Measurements from ENCODE around the gene C19orf44. TPM values are rescaled to one million over a fixed set of nuclear protein-coding genes. Genes with fewer than 3 reads are reported as not detected.
"Not testable (repeated sequence)": the region's sequence is repeated elsewhere in the genome, so short reads cannot be mapped to it uniquely, and the experiment has no call there.

Gene C19orf44
- 2.8 and 3.4 TPM in 2 replicates for polyA plus RNA-seq (2011; rRNA removed)
- polyA minus RNA-seq (2011; rRNA and poly(A)+ RNA removed) = 1.6 and 1.8 TPM in 2 replicates

GRCh38 chr19:16495982-16496612, at the start of gene C19orf44, which contains the start of gene CALR3:
Gene C19orf44, plus strand, starts transcription at chr19:16496394. Its CDS starts 4,399 bp downstream, at chr19:16500793.
Gene CALR3, minus strand, starts transcription at chr19:16496167. Its CDS starts 38 bp downstream, at chr19:16496129.
- POLR2A ChIA-PET = no interaction called here

GRCh38 chr19:16446724-16447368, 49.3 kb upstream of the C19orf44 start:
- DNase-seq (ENCODE audit: low read depth) = peak; percentile 38
- H3K27me3 ChIP-seq (ENCODE audit: control insufficient read depth, insufficient read depth, low read length) = no peaks in the 10 kb centered on the region
- no peak overlapping the region for H3K4me3 ChIP-seq (ENCODE audit: low read depth, low read length)
- TF ChIP-seq CTCF (IDR thresholded peaks at IDR 0.05; ENCODE audit: insufficient read depth, low read depth, low read length) = no peak
- ChIA-PET POLR2A (no interaction called here), CTCF (interaction anchor here (0.6 to 1.0 kb wide), 2 partner anchors 9 to 157 kb away, joined by 3 to 5 read pairs; no protein-coding TSS in a partner anchor)
- no peaks in the 10 kb centered on the region for H3K36me3 ChIP-seq (ENCODE audit: control insufficient read depth, insufficient read depth, low read length)

More at GRCh38 chr19:16495982-16496612, at the start of gene C19orf44, which contains the start of gene CALR3:
- Histone ChIP-seq H3K4me3 (ENCODE audit: low read depth, low read length) (peak within 1 kb of the TSS; percentile 72), H3K36me3 (ENCODE audit: control insufficient read depth, insufficient read depth, low read length) (peaks cover 2% of the 10 kb centered on the region; the same call in 1 of the 2 replicates), H3K27me3 (ENCODE audit: control insufficient read depth, insufficient read depth, low read length) (no peaks in the 10 kb centered on the region)
- no peak for TF ChIP-seq CTCF (IDR thresholded peaks at IDR 0.05; ENCODE audit: insufficient read depth, low read depth, low read length)
- peak; percentile 94 for DNase-seq (ENCODE audit: low read depth)
- CTCF ChIA-PET = no interaction called here

- H3K36me3 ChIP-seq (ENCODE audit: control insufficient read depth, insufficient read depth, low read length); H3K4me3 ChIP-seq (ENCODE audit: low read depth, low read length); H3K27me3 ChIP-seq (ENCODE audit: control insufficient read depth, insufficient read depth, low read length); POLR2A ChIA-PET; DNase-seq (ENCODE audit: low read depth): not testable (repeated sequence)
- CTCF ChIA-PET = interaction anchor here (0.6 kb wide), 1 partner anchor 1244 kb away, joined by 3 read pairs; no protein-coding TSS in a partner anchor
Observed at GRCh38 chr19:16448872-16449271, 47.3 kb upstream of the C19orf44 start.

GRCh38 chr19:16449330-16449961, 46.7 kb upstream of the C19orf44 start:
- ChIA-PET CTCF (interaction anchor here (0.6 kb wide), 1 partner anchor 1244 kb away, joined by 3 read pairs; no protein-coding TSS in a partner anchor), POLR2A (no interaction called here)
- Histone ChIP-seq H3K27me3 (ENCODE audit: control insufficient read depth, insufficient read depth, low read length) (no peaks in the 10 kb centered on the region), H3K4me3 (ENCODE audit: low read depth, low read length) (no peak overlapping the region), H3K36me3 (ENCODE audit: control insufficient read depth, insufficient read depth, low read length) (no peaks in the 10 kb centered on the region)
- TF ChIP-seq CTCF (IDR thresholded peaks at IDR 0.05; ENCODE audit: insufficient read depth, low read depth, low read length) = no peak
- no peak for DNase-seq (ENCODE audit: low read depth)

GRCh38 chr19:16452325-16452724, 43.9 kb upstream of the C19orf44 start:
- Histone ChIP-seq H3K36me3 (ENCODE audit: control insufficient read depth, insufficient read depth, low read length) (no peaks in the 10 kb centered on the region), H3K4me3 (ENCODE audit: low read depth, low read length) (no peak overlapping the region), H3K27me3 (ENCODE audit: control insufficient read depth, insufficient read depth, low read length) (no peaks in the 10 kb centered on the region)
- DNase-seq (ENCODE audit: low read depth) = no peak
- CTCF ChIA-PET = no interaction called here
- POLR2A ChIA-PET = interaction anchor here (0.5 kb wide), 1 partner anchor 183 kb away, joined by 5 read pairs; no protein-coding TSS in a partner anchor
- TF ChIP-seq CTCF (IDR thresholded peaks at IDR 0.05; ENCODE audit: insufficient read depth, low read depth, low read length) = no peak
